ENCODE data around the gene GATA6.

DNA sequence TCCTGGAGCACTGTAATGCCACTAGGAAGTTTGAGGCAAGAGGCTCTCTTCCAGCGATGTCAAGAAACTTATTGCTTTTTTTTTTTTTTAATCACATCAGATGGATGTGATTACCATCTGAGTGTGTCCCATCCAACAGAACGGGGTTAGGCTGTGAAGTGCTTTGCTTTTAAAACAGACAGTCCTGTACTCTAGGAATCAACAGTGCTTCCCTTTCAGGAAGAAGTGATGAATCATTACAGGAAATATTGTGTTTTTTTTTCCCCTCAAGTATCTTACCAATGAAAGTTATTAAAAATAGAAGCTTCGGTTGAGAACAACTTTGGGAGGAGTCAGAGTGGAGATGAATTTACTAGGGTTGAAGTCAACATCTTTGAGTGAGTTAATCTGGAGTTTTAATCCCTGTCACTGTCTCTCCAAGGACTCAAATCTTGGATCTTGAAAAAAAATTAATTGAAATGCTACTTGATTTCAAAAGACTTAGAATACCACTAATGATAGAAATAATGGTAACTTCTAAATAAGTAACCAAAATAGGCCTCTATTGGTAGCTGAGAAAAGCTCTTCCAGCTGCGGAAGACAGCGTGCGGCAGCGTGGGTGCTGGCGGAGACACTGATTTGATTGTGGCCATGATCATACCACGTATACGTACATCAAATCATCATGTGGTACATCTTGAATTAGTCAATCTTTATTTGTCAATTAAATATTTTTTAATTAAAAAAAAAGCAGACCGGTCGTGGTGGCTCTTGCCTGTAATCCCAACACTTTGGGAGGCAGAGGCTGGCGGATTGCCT is 45.5 kb downstream of the GATA6 start:
- TF ChIP-seq, protein P1, sequence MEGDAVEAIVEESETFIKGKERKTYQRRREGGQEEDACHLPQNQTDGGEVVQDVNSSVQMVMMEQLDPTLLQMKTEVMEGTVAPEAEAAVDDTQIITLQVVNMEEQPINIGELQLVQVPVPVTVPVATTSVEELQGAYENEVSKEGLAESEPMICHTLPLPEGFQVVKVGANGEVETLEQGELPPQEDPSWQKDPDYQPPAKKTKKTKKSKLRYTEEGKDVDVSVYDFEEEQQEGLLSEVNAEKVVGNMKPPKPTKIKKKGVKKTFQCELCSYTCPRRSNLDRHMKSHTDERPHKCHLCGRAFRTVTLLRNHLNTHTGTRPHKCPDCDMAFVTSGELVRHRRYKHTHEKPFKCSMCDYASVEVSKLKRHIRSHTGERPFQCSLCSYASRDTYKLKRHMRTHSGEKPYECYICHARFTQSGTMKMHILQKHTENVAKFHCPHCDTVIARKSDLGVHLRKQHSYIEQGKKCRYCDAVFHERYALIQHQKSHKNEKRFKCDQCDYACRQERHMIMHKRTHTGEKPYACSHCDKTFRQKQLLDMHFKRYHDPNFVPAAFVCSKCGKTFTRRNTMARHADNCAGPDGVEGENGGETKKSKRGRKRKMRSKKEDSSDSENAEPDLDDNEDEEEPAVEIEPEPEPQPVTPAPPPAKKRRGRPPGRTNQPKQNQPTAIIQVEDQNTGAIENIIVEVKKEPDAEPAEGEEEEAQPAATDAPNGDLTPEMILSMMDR (IDR thresholded peaks at IDR 0.05 in 4 of 5, conservative IDR thresholded peaks at IDR 0.05 in 1 of 5) = no peak
- TF ChIP-seq POLR2A (IDR thresholded peaks at IDR 0.05) = no peak
